Spinal cord (tissue), 10 donors: ENCODE data around the gene EPN3. TPM values are rescaled to one million over a fixed set of nuclear protein-coding genes. Genes with fewer than 3 reads are reported as not detected.

Source experiments
- DNase-seq, 6 donors: peaks; one replicate each; pipeline versions ENCODE4 v3.0.0 to v3.0.0-alpha.2; 2013 to 2015; ENCODE audit warnings: low spot score in 6 of 6, low read depth in 4 of 6
- H3K27ac ChIP-seq: one replicate; pipeline ENCODE4 v1.5.1; 2013; ENCODE audit warnings: low read depth, low read length, control low read depth
- H3K27me3 ChIP-seq: one replicate; pipeline ENCODE4 v1.6.1; 2013; ENCODE audit warnings: low read length; ENCODE audit not compliant: control insufficient read depth, insufficient read depth
- H3K36me3 ChIP-seq: one replicate; pipeline ENCODE4 v1.6.1; 2013; ENCODE audit warnings: low read length; ENCODE audit not compliant: control insufficient read depth, insufficient read depth
- H3K4me1 ChIP-seq: one replicate; pipeline ENCODE4 v1.6.1; 2013; ENCODE audit warnings: low read length; ENCODE audit not compliant: control insufficient read depth, insufficient read depth
- H3K4me3 ChIP-seq: one replicate; pipeline ENCODE4 v1.5.1; 2013; ENCODE audit warnings: low read depth, low read length, control low read depth
- H3K9me3 ChIP-seq: one replicate; pipeline ENCODE4 v1.6.1; 2013; ENCODE audit warnings: low read length; ENCODE audit not compliant: control insufficient read depth, insufficient read depth
- WGBS: methylation state at CpG from one replicate; pipeline ENCODE4 v1.1.5; 2013; ENCODE audit warnings: missing lambda C conversion rate; ENCODE audit not compliant: insufficient coverage; 5-methylcytosine and 5-hydroxymethylcytosine counted together
- polyA plus RNA-seq, 2 donors: library from polyadenylated mRNA; unstranded; fragments of 120-200 nt; gene quantifications; one replicate each; pipeline ENCODE4 v1.2.1, GENCODE V29; 2013; ENCODE audit not compliant: insufficient read length in 2 of 2
- total RNA-seq, 2 donors: library from RNA; depleted of rRNA in 1 of 2; stranded (reverse); fragments of 120-200 nt in 1 of 2; fragments of >200 nt in 1 of 2; gene quantifications; one replicate each; pipeline versions ENCODE4 v1.2.3 to v1.2.4, GENCODE V29; 2013 to 2014
- donor health status: healthy.

The EPN3 gene
- total and polyA plus RNA-seq, 4 donors = 0.39 to 3.7 (median 1.5) TPM

- Histone ChIP-seq H3K27ac (no peak overlapping the region), H3K4me1 (peaks cover 31% of the 10 kb centered on the region), H3K36me3 (peaks cover under 1% of the 10 kb centered on the region), H3K9me3 (no peaks in the 10 kb centered on the region), H3K27me3 (peaks cover 28% of the 10 kb centered on the region), H3K4me3 (no peak overlapping the region)
- 80% methylated on average over 5 of the region's 6 CpGs for WGBS
- no peak for DNase-seq
These were observed 1.0 kb upstream of the EPN3 start for GRCh38 chr17:50531428-50532025.

DNA sequence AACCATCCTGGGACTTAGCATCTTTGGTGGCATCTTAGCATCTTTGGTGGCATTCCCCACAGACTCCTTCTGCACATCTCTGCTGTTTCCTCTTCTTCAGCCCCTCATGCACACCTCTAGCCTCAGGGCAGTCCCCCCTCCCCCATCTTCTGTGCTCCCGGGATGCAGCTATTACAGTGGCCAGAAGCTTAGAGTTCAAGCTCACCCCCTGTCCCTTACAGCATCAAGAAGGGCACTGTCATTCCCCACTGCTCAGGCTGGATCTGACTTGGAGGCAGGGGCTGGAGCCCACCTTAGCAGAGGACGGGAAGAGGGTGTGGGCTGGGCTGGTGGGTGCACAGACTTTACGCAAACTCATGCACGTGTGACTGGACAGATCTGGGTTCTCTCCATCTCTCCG lies 650 bp downstream of the EPN3 start:
- H3K4me1 ChIP-seq = peaks cover 26% of the 10 kb centered on the region
- H3K36me3 ChIP-seq = peaks cover 11% of the 10 kb centered on the region
- WGBS = 27% methylated on average over 5 of the region's 5 CpGs
- DNase-seq = no peak
- no peak overlapping the region for H3K4me3 ChIP-seq
- H3K27me3 ChIP-seq = peaks cover 28% of the 10 kb centered on the region
- H3K9me3 ChIP-seq = no peaks in the 10 kb centered on the region
- no peak overlapping the region for H3K27ac ChIP-seq

GRCh38 chr17:50533720-50534148 lies 1.2 kb downstream of the EPN3 start:
- WGBS = 2% methylated on average over 17 of the region's 17 CpGs
- Histone ChIP-seq H3K4me3 (no peak overlapping the region), H3K36me3 (peaks cover 13% of the 10 kb centered on the region), H3K27me3 (peaks cover 28% of the 10 kb centered on the region), H3K27ac (no peak overlapping the region), H3K9me3 (no peaks in the 10 kb centered on the region), H3K4me1 (peaks cover 30% of the 10 kb centered on the region)
- peak in 2 of 6 donors; percentile 74 to 76 for DNase-seq

GRCh38 chr17:50534222-50534978 lies 1.9 kb downstream of the EPN3 start:
- Histone ChIP-seq H3K4me1 (peaks cover 32% of the 10 kb centered on the region), H3K9me3 (no peaks in the 10 kb centered on the region), H3K27ac (no peak overlapping the region), H3K27me3 (peaks cover 28% of the 10 kb centered on the region), H3K36me3 (peaks cover 16% of the 10 kb centered on the region), H3K4me3 (no peak overlapping the region)
- peak in 1 of 6 donors; percentile 18 for DNase-seq
- WGBS = 47% methylated on average over 18 of the region's 24 CpGs

DNA sequence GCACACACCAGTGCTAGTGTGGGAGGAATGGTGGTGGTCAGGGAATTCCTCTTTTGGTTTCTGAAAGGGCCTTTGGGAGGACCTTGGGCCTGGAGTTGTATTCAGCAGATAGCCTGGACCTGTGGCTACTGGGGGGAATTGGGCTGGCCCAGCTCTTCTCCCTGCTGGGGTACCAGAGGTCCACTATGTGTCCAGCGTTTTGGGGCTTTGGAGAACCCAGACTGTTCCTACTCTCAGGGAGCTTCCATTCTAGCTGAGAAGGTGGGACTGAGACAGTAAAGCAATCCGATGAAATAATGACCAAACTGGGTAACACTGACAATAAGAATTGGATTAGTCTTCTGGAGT lies 2.4 kb downstream of the EPN3 start:
- H3K27me3 ChIP-seq = peaks cover 28% of the 10 kb centered on the region

GRCh38 chr17:50535407-50535806 lies 2.9 kb downstream of the EPN3 start:
- peaks cover 18% of the 10 kb centered on the region for H3K36me3 ChIP-seq
- peaks cover 32% of the 10 kb centered on the region for H3K4me1 ChIP-seq
- no peak for DNase-seq
- H3K4me3 ChIP-seq = no peak overlapping the region
- no peak overlapping the region for H3K27ac ChIP-seq
- WGBS = 85% methylated on average over 4 of the region's 7 CpGs
- no peaks in the 10 kb centered on the region for H3K9me3 ChIP-seq
- peaks cover 28% of the 10 kb centered on the region for H3K27me3 ChIP-seq

More for the DNA sequence above, 2.4 kb downstream of the EPN3 start:
- no peak for DNase-seq
- no peak overlapping the region for H3K4me3 ChIP-seq
- H3K27ac ChIP-seq = no peak overlapping the region
- H3K36me3 ChIP-seq = peaks cover 16% of the 10 kb centered on the region
- 88% methylated on average over 2 of the region's 2 CpGs for WGBS
- H3K9me3 ChIP-seq = no peaks in the 10 kb centered on the region
- peaks cover 32% of the 10 kb centered on the region for H3K4me1 ChIP-seq

- no peak overlapping the region for H3K27ac ChIP-seq
- H3K4me1 ChIP-seq = peaks cover 44% of the 10 kb centered on the region
- peaks cover 18% of the 10 kb centered on the region for H3K27me3 ChIP-seq
- H3K36me3 ChIP-seq = peaks cover 21% of the 10 kb centered on the region
- H3K9me3 ChIP-seq = no peaks in the 10 kb centered on the region
- 98% methylated on average over 27 of the region's 45 CpGs for WGBS
- H3K4me3 ChIP-seq = no peak overlapping the region
- no peak for DNase-seq
These were observed 4.4 kb downstream of the EPN3 start for GRCh38 chr17:50536683-50537646.

GRCh38 chr17:50537721-50538548 lies 5.4 kb downstream of the EPN3 start:
- no peak overlapping the region for H3K4me3 ChIP-seq
- H3K9me3 ChIP-seq = no peaks in the 10 kb centered on the region
- no peak overlapping the region for H3K27ac ChIP-seq
- peaks cover 21% of the 10 kb centered on the region for H3K36me3 ChIP-seq
- H3K4me1 ChIP-seq = peaks cover 44% of the 10 kb centered on the region
- 85% methylated on average over 17 of the region's 20 CpGs for WGBS
- DNase-seq = no peak
- H3K27me3 ChIP-seq = peaks cover 8% of the 10 kb centered on the region
